ENCODE results near the gene AKR1D1.

DNA sequence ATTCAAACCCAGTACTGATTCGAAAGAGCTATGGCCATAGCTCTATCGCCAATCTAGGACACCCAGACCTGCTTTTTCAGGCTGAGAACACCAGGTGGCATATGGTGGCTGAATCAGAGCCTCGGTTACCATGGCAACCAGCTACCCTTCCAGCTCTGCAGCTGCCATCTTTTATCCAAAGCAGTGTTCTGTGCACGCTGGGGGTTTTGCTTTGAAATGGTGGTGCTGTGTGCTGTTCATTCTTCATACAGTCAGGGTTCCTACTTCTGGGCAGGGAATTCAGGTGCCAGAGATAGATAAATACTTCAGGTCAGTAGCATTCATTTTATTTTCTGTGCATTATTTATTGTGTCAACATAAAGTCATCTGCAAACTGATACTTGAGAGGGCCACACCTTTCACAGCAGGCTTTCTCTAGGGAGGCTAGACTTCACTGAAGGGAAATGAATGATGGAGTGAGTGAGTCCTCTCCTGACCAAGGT is 85.4 kb downstream of the AKR1D1 start:
- TF ChIP-seq, protein P1, sequence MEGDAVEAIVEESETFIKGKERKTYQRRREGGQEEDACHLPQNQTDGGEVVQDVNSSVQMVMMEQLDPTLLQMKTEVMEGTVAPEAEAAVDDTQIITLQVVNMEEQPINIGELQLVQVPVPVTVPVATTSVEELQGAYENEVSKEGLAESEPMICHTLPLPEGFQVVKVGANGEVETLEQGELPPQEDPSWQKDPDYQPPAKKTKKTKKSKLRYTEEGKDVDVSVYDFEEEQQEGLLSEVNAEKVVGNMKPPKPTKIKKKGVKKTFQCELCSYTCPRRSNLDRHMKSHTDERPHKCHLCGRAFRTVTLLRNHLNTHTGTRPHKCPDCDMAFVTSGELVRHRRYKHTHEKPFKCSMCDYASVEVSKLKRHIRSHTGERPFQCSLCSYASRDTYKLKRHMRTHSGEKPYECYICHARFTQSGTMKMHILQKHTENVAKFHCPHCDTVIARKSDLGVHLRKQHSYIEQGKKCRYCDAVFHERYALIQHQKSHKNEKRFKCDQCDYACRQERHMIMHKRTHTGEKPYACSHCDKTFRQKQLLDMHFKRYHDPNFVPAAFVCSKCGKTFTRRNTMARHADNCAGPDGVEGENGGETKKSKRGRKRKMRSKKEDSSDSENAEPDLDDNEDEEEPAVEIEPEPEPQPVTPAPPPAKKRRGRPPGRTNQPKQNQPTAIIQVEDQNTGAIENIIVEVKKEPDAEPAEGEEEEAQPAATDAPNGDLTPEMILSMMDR (IDR thresholded peaks at IDR 0.05): peak in 5 of 6 experiments; percentile 9 to 78 (median 73)
- no peak for TF ChIP-seq POLR2A (IDR thresholded peaks at IDR 0.05)
